Stimulated activated CD8-positive, alpha-beta memory T cell treated with anti-CD3 and anti-CD28 coated beads, Interleukin-4, amount 100 ng/mL, for 4 hours (primary cell): ENCODE data around the gene AK4.
"Not testable (repeated sequence)": the region's sequence is repeated elsewhere in the genome, so short reads cannot be mapped to it uniquely, and the experiment has no call there.

Experiments
- DNase-seq, 2 donors: peaks; one replicate each; pipeline ENCODE4 v3.0.0-alpha.2; 2020; ENCODE audit warnings: low read depth in 2 of 2, low spot score in 1 of 2

AK4 gene

GRCh38 chr1:65150108-65150463, 2.1 kb downstream of the AK4 start:
- DNase-seq: no peak

- DNase-seq: no peak
Observed at GRCh38 chr1:65150583-65151263, 2.7 kb downstream of the AK4 start.

- no peak for DNase-seq
Observed at GRCh38 chr1:65151641-65152040, 3.6 kb downstream of the AK4 start.

- no peak for DNase-seq
Observed at GRCh38 chr1:65153635-65154034, 5.6 kb downstream of the AK4 start.

- no peak for DNase-seq
Observed at GRCh38 chr1:65156910-65157545, 9.0 kb downstream of the AK4 start.

- no peak for DNase-seq
Observed at GRCh38 chr1:65157546-65157941, 9.5 kb downstream of the AK4 start.

- DNase-seq: not testable (repeated sequence)
Observed at GRCh38 chr1:65159291-65159688, 11.3 kb downstream of the AK4 start.

GRCh38 chr1:65159801-65160523, 12.0 kb downstream of the AK4 start:
- DNase-seq: no peak

GRCh38 chr1:65163201-65163805, 15.3 kb downstream of the AK4 start:
- no peak for DNase-seq

- DNase-seq: not testable (repeated sequence)
Observed at GRCh38 chr1:65164101-65164500, 16.1 kb downstream of the AK4 start.

- no peak for DNase-seq
Observed at GRCh38 chr1:65164633-65165032, 16.6 kb downstream of the AK4 start.

GRCh38 chr1:65165269-65165993, 17.4 kb downstream of the AK4 start:
- DNase-seq: no peak

- DNase-seq: no peak
Observed at GRCh38 chr1:65166572-65167305, 18.7 kb downstream of the AK4 start.

- no peak for DNase-seq
Observed at GRCh38 chr1:65167586-65168242, 19.7 kb downstream of the AK4 start.

GRCh38 chr1:65168867-65169266, 20.9 kb downstream of the AK4 start:
- DNase-seq: no peak

- no peak for DNase-seq
Observed at GRCh38 chr1:65170511-65171142, 22.6 kb downstream of the AK4 start.

- no peak for DNase-seq
Observed at GRCh38 chr1:65172936-65173690, 25.1 kb downstream of the AK4 start.

GRCh38 chr1:65174585-65174984, 26.6 kb downstream of the AK4 start:
- DNase-seq: no peak
